H1 (cell line): ENCODE measurements around the gene CRHR1. TPM values are rescaled to one million over a fixed set of nuclear protein-coding genes. Genes with fewer than 3 reads are reported as not detected.

Experiments
- CTCF ChIA-PET: fragments of 300-600 bp; sonication (Branson Sonifier 250); formaldehyde crosslinking; loops from one replicate; lab custom pipeline; 2021; ENCODE audit not compliant: partially characterized antibody; lab: Charles Lee
- POLR2A ChIA-PET: fragments of 300-600 bp; sonication (Branson Sonifier 250); formaldehyde crosslinking; loops from one replicate; lab custom pipeline; 2021; ENCODE audit warnings: inconsistent platforms; ENCODE audit not compliant: partially characterized antibody; lab: Charles Lee
- DNase-seq, 2 experiments: peaks; one replicate each; pipeline versions ENCODE4 v3.0.0 to v3.0.0-alpha.2; 2010 to 2022; ENCODE audit warnings: low spot score in 2 of 2, low read depth in 1 of 2, mixed read lengths in 1 of 2
- FAIRE-seq: peaks from 2 replicates; lab custom pipeline; 2011; peaks lifted over from hg19 to GRCh38; lab: Jason Lieb, UNC
- H2AFZ ChIP-seq: 2 replicates; pipeline ENCODE4 v1.8.1; 2012; ENCODE audit warnings: low read length, inconsistent platforms
- H2AK5ac ChIP-seq: 2 replicates; pipeline ENCODE4 v1.6.1; 2013; ENCODE audit warnings: low read depth, low read length
- H2BK120ac ChIP-seq: replicated peaks from 2 replicates; pipeline ENCODE3; 2013; ENCODE audit warnings: low read depth, low read length, inconsistent platforms
- H2BK12ac ChIP-seq: 2 replicates; pipeline ENCODE4 v1.6.1; 2013; ENCODE audit warnings: low read depth, low read length
- H2BK15ac ChIP-seq: 2 replicates; pipeline ENCODE4 v1.6.1; 2013; ENCODE audit warnings: low read length
- H2BK20ac ChIP-seq: 2 replicates; pipeline ENCODE4 v1.6.1; 2013; ENCODE audit warnings: low read length
- H2BK5ac ChIP-seq: 2 replicates; pipeline ENCODE4 v1.6.1; 2013; ENCODE audit warnings: low read depth, low read length
- H3K14ac ChIP-seq: 2 replicates; pipeline ENCODE4 v1.6.1; 2013; ENCODE audit warnings: inconsistent platforms; ENCODE audit not compliant: insufficient read length
- H3K18ac ChIP-seq: 2 replicates; pipeline ENCODE4 v1.6.1; 2013; ENCODE audit warnings: low read length; ENCODE audit errors: extremely low read depth
- H3K23ac ChIP-seq: 2 replicates; pipeline ENCODE4 v1.6.1; 2013; ENCODE audit warnings: inconsistent platforms; ENCODE audit not compliant: insufficient read length
- H3K23me2 ChIP-seq: 2 replicates; pipeline ENCODE4 v1.6.1; 2013; ENCODE audit warnings: low read depth, low read length
- H3K27ac ChIP-seq: 2 replicates; pipeline ENCODE4 v1.6.1; 2011; ENCODE audit warnings: low read depth, low read length, inconsistent platforms
- H3K27me3 ChIP-seq, 4 experiments: replicated peaks in 1 of 4; 1 replicate in 1 of 4; 2 replicates in 3 of 4; pipeline versions ENCODE4 v1.6.1 to v1.8.1; 2011 to 2013; ENCODE audit warnings: low read length in 3 of 4, mild to moderate bottlenecking in 3 of 4, inconsistent platforms in 2 of 4, mixed read lengths in 2 of 4, moderate library complexity in 1 of 4; ENCODE audit not compliant: control insufficient read depth in 3 of 4, insufficient read depth in 3 of 4; ENCODE audit errors: extremely low read depth in 1 of 4
- H3K36me3 ChIP-seq, 4 experiments: 2 replicates each; pipeline versions ENCODE4 v1.6.1 to v1.8.1; 2011 to 2013; ENCODE audit warnings: mild to moderate bottlenecking in 4 of 4, low read length in 3 of 4, moderate library complexity in 2 of 4, control low read depth in 1 of 4, inconsistent platforms in 1 of 4; ENCODE audit not compliant: insufficient read depth in 4 of 4, control insufficient read depth in 2 of 4
- H3K4ac ChIP-seq: replicated peaks from 2 replicates; pipeline ENCODE3; 2013; ENCODE audit warnings: low read length, low read depth, mixed read lengths, inconsistent platforms; ENCODE audit not compliant: insufficient read length
- H3K4me1 ChIP-seq, 4 experiments: replicated peaks in 1 of 4; 1 replicate in 1 of 4; 2 replicates in 3 of 4; pipeline versions ENCODE4 v1.6.1 to v1.8.1; 2011 to 2013; ENCODE audit warnings: low read length in 3 of 4, inconsistent platforms in 2 of 4, mixed read lengths in 1 of 4; ENCODE audit not compliant: insufficient read depth in 4 of 4, control insufficient read depth in 3 of 4
- H3K4me2 ChIP-seq, 2 experiments: 2 replicates each; pipeline versions ENCODE4 v1.6.1 to v1.8.1; 2011 to 2013; ENCODE audit warnings: low read depth in 2 of 2, low read length in 2 of 2, control low read depth in 1 of 2, inconsistent platforms in 1 of 2, mild to moderate bottlenecking in 1 of 2; ENCODE audit not compliant: insufficient read depth in 1 of 2
- H3K4me3 ChIP-seq, 4 experiments: fragments of 200-600, 300-600 bp in 1 of 4; sonication (generic), shearing (Covaris generic), sonication (Bioruptor Twin) in 1 of 4; 2 replicates each; pipeline versions ENCODE4 v1.5.1 to v1.8.1; 2011 to 2016; ENCODE audit warnings: low read length in 4 of 4, low read depth in 3 of 4, control low read depth in 2 of 4, inconsistent platforms in 2 of 4, mild to moderate bottlenecking in 2 of 4, mixed read lengths in 1 of 4, moderate library complexity in 1 of 4; ENCODE audit not compliant: insufficient read depth in 2 of 4; ENCODE audit errors: extremely low read depth in 1 of 4
- H3K56ac ChIP-seq: replicated peaks from 2 replicates; pipeline ENCODE3; 2013; ENCODE audit warnings: low read depth, mild to moderate bottlenecking, mixed read lengths, low read length, inconsistent platforms; ENCODE audit not compliant: insufficient read length
- H3K79me1 ChIP-seq: 2 replicates; pipeline ENCODE4 v1.6.1; 2013; ENCODE audit warnings: low read depth, low read length, control low read depth
- H3K79me2 ChIP-seq, 2 experiments: 2 replicates each; pipeline versions ENCODE4 v1.6.1 to v1.8.1; 2012 to 2013; ENCODE audit warnings: low read length in 2 of 2, mild to moderate bottlenecking in 2 of 2, inconsistent platforms in 1 of 2; ENCODE audit not compliant: insufficient read depth in 2 of 2, control insufficient read depth in 1 of 2
- H3K9ac ChIP-seq, 4 experiments: replicated peaks in 1 of 4; 1 replicate in 1 of 4; 2 replicates in 3 of 4; pipeline versions ENCODE4 v1.6.1 to v1.8.1; 2011 to 2013; ENCODE audit warnings: low read depth in 3 of 4, low read length in 3 of 4, control low read depth in 2 of 4, mild to moderate bottlenecking in 2 of 4, moderate library complexity in 2 of 4, inconsistent platforms in 1 of 4; ENCODE audit errors: extremely low read depth in 1 of 4
- H3K9me3 ChIP-seq, 2 experiments: 2 replicates each; pipeline versions ENCODE4 v1.6.1 to v1.8.1; 2012 to 2013; ENCODE audit warnings: mild to moderate bottlenecking in 2 of 2, moderate library complexity in 2 of 2, control low read depth in 1 of 2, inconsistent platforms in 1 of 2, low read depth in 1 of 2, low read length in 1 of 2, mixed read lengths in 1 of 2; ENCODE audit not compliant: insufficient read depth in 2 of 2
- H4K20me1 ChIP-seq, 2 experiments: replicated peaks in 1 of 2; 2 replicates each; pipeline versions ENCODE3 to v1.8.1; 2011 to 2013; ENCODE audit warnings: inconsistent platforms in 2 of 2, low read length in 2 of 2, mild to moderate bottlenecking in 1 of 2; ENCODE audit not compliant: insufficient read depth in 2 of 2, control insufficient read depth in 1 of 2
- H4K5ac ChIP-seq: 2 replicates; pipeline ENCODE4 v1.6.1; 2013; ENCODE audit warnings: low read length, low read depth, mixed read lengths, inconsistent platforms; ENCODE audit not compliant: insufficient read length
- H4K8ac ChIP-seq: 2 replicates; pipeline ENCODE4 v1.8.0; 2013; ENCODE audit warnings: mild to moderate bottlenecking, moderate library complexity, low read length, inconsistent platforms; ENCODE audit not compliant: insufficient read depth; ENCODE audit errors: extremely low read depth
- H4K91ac ChIP-seq: replicated peaks from 2 replicates; pipeline ENCODE3; 2013; ENCODE audit warnings: low read length, mixed read lengths, inconsistent platforms; ENCODE audit not compliant: insufficient read length
- CHD1 ChIP-seq: IDR thresholded peaks from 2 replicates; pipeline ENCODE4 v1.6.1; 2012; ENCODE audit warnings: low read depth, low read length, improper control_type of control experiment
- CTBP2 ChIP-seq: IDR thresholded peaks from 2 replicates; pipeline ENCODE4 v1.7.0; 2011; ENCODE audit warnings: borderline replicate concordance, mild to moderate bottlenecking, moderate library complexity, mixed read lengths, low read length; ENCODE audit not compliant: insufficient read depth, insufficient read length
- E2F6 ChIP-seq: IDR thresholded peaks from 2 replicates; pipeline ENCODE4 v1.6.1; 2012; ENCODE audit warnings: inconsistent platforms
- KDM1A ChIP-seq: fragments of 200-600, 300-600 bp; sonication (generic); IDR thresholded peaks from 2 replicates; pipeline ENCODE4 v1.7.1; 2016; ENCODE audit warnings: mild to moderate bottlenecking, low read length, borderline replicate concordance
- KDM4A ChIP-seq: IDR thresholded peaks from one replicate; pipeline ENCODE4 v1.7.1; 2012; ENCODE audit warnings: low read depth, mild to moderate bottlenecking, moderate library complexity, low read length, inconsistent platforms; ENCODE audit not compliant: severe bottlenecking
- RBBP5 ChIP-seq: IDR thresholded peaks from 2 replicates; pipeline ENCODE4 v1.7.1; 2012; ENCODE audit warnings: low read depth, mild to moderate bottlenecking, inconsistent platforms, low read length, moderate library complexity, borderline replicate concordance
- RNF2 ChIP-seq: fragments of 200-900, 300-1000 bp; sonication (generic); IDR thresholded peaks from 2 replicates; pipeline ENCODE4 v1.7.1; 2016; ENCODE audit warnings: borderline replicate concordance, low read depth, mild to moderate bottlenecking, antibody characterized with exemption, low read length; ENCODE audit not compliant: poor library complexity, severe bottlenecking; ENCODE audit errors: missing control alignments
- RXRA ChIP-seq: IDR thresholded peaks from 2 replicates; pipeline ENCODE4 v1.6.1; 2011; ENCODE audit warnings: low read depth, mild to moderate bottlenecking, low read length, moderate library complexity; ENCODE audit not compliant: insufficient read depth
- SIRT6 ChIP-seq: IDR thresholded peaks from one replicate; pipeline ENCODE4 v1.7.1; 2012; ENCODE audit warnings: low read length, inconsistent platforms
- SRF ChIP-seq: IDR thresholded peaks from 2 replicates; pipeline ENCODE4 v1.6.1; 2011; ENCODE audit warnings: mild to moderate bottlenecking, low read depth, low read length, moderate library complexity
- TCF12 ChIP-seq: IDR thresholded peaks from 2 replicates; pipeline ENCODE4 v1.6.1; 2011; ENCODE audit warnings: low read depth, mild to moderate bottlenecking, low read length
- WGBS, 2 experiments: shearing (Covaris generic) in 1 of 2; methylation state at CpG; one replicate each; pipeline versions ENCODE4 v1.1.6 to v1.1.7; 2013 to 2015; ENCODE audit warnings: low lambda C conversion rate in 2 of 2, mixed read lengths in 2 of 2, inconsistent platforms in 1 of 2, low coverage in 1 of 2, missing lambda C conversion rate in 1 of 2; ENCODE audit not compliant: insufficient replicate concordance in 2 of 2, insufficient coverage in 1 of 2, insufficient read length in 1 of 2; ENCODE audit errors: extremely low coverage in 1 of 2, missing lambda C conversion rate in 1 of 2; 5-methylcytosine and 5-hydroxymethylcytosine counted together
- polyA plus RNA-seq, 7 experiments: library from polyadenylated mRNA; depleted of rRNA in 3 of 7; stranded (reverse) in 5 of 7; unstranded in 2 of 7; fragments of >200 nt in 5 of 7; fragments of 200-250 nt in 2 of 7; gene quantifications; 1 replicate in 5 of 7; 2 replicates in 1 of 7; 4 replicates in 1 of 7; pipeline versions ENCODE4 v1.2.1 to v1.2.3, GENCODE V29; 2011 to 2013; ENCODE audit warnings: missing spikeins in 2 of 7, mixed read lengths in 2 of 7
- total RNA-seq: library from RNA; stranded (reverse); fragmentation: NEBNext Ultra II Directional; extraction: Animal tissue kit (Norgen Biotek cat#: 25700); gene quantifications from 2 replicates; pipeline ENCODE4 v1.2.1, GENCODE V29; 2021

The CRHR1 gene
- total and polyA plus RNA-seq, 2 of the 8 experiments (the other 6 are each of a cell fraction or from before 2014, with no cell fraction given), result 0.56 to 1.7 TPM

DNA sequence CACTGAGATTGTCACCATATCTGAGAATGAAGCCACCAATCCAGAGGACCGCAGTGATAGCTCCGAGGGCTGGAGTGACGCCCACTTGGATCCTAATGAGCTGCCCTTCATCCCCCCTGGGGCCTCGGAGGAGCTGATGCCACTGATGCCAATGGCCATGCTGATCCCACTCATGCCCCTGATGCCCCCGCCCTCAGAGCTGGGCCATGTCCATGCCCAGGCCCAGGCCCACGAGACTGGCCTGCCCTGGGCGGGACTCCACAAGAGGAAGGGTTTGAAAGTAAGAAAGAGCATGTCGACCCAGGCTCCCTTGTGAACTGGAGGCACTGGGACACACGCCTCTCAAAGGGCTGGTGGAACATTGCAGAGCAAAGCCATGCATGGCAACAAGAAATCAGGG is 62.5 kb downstream of the CRHR1 start:
- H2BK12ac ChIP-seq, result no peak overlapping the region
- H3K4me2 ChIP-seq, result no peak overlapping the region
- WGBS, 2 experiments, result 84% methylated on average over 9 of the region's 9 CpGs; no CpG with 5 or more reads in 1 of the 2 experiments
- no peak overlapping the region for H2BK5ac ChIP-seq
- no peak overlapping the region for H3K4ac ChIP-seq
- H4K20me1 ChIP-seq, result peaks cover 0 to 2% of the 10 kb centered on the region in 2 experiments
- no peak overlapping the region for H3K4me3 ChIP-seq
- no peak overlapping the region for H4K91ac ChIP-seq
- H3K27me3 ChIP-seq, result no peaks in the 10 kb centered on the region; a peak in 1 of 7 replicates
- no peaks in the 10 kb centered on the region for H3K9me3 ChIP-seq
- no peaks in the 10 kb centered on the region for H3K79me2 ChIP-seq
- FAIRE-seq (no peak), DNase-seq (no peak)
- no peak overlapping the region for H3K27ac ChIP-seq
- H3K14ac ChIP-seq, result no peak overlapping the region
- no peak overlapping the region for H3K9ac ChIP-seq
- H2AFZ ChIP-seq, result no peak overlapping the region
- no peak overlapping the region for H2BK15ac ChIP-seq
- H3K4me1 ChIP-seq, result no peaks in the 10 kb centered on the region
- no peaks in the 10 kb centered on the region for H3K36me3 ChIP-seq
- TF ChIP-seq KDM1A (no peak), E2F6 (no peak), TCF12 (no peak), CHD1 (no peak), RBBP5 (no peak), RXRA (no peak), CTBP2 (no peak), KDM4A (no peak), SIRT6 (no peak), RNF2 (no peak), SRF (no peak)
- no peak overlapping the region for H4K8ac ChIP-seq
- no peak overlapping the region for H2BK120ac ChIP-seq
- POLR2A ChIA-PET, result no interaction called here
- H3K23me2 ChIP-seq, result no peaks in the 10 kb centered on the region
- CTCF ChIA-PET, result interaction anchor here (0.6 to 8.1 kb wide), 8 partner anchors 10 to 297 kb away, joined by 3 to 137 read pairs (median 3); no protein-coding TSS in a partner anchor
- H3K79me1 ChIP-seq, result no peaks in the 10 kb centered on the region
- no peak overlapping the region for H4K5ac ChIP-seq
- no peak overlapping the region for H3K56ac ChIP-seq
- no peak overlapping the region for H2AK5ac ChIP-seq
- H3K23ac ChIP-seq, result no peak overlapping the region
- H2BK20ac ChIP-seq, result no peak overlapping the region
- H3K18ac ChIP-seq, result no peak overlapping the region
